ENCODE data around the gene TAAR8. TPM values are rescaled to one million over a fixed set of nuclear protein-coding genes. Genes with fewer than 3 reads are reported as not detected.

TAAR8 gene
- polyA plus RNA-seq, 1 of the 3 experiments (the other 2 are of a cell fraction): not detected

- no peaks in the 10 kb centered on the region for H3K27me3 ChIP-seq (ENCODE audit: insufficient read depth)
- no peaks in the 10 kb centered on the region for H3K4me1 ChIP-seq (ENCODE audit: control insufficient read depth in 1 of 2, insufficient read depth in 2 of 2, low read depth in 1 of 2, low read length in 1 of 2)
- H3K9ac ChIP-seq: no peak overlapping the region
- no peak overlapping the region for H3K4me2 ChIP-seq
- no peaks in the 10 kb centered on the region for H3K9me2 ChIP-seq
- ChIA-PET POLR2A (interaction anchor here (0.7 kb wide), 1 partner anchor 21 kb away, joined by 3 read pairs; no protein-coding TSS in a partner anchor), CTCF (interaction anchor here (1.0 kb wide), 1 partner anchor 170 kb away, joined by 3 read pairs; no protein-coding TSS in a partner anchor)
- WGBS (ENCODE audit: low lambda C conversion rate): 6% methylated on average over 2 of the region's 2 CpGs
- TF ChIP-seq NFIC (IDR thresholded peaks at IDR 0.05; ENCODE audit: borderline replicate concordance) (no peak), JUND (IDR thresholded peaks at IDR 0.05) (no peak), USF2 (IDR thresholded peaks at IDR 0.05; ENCODE audit: borderline replicate concordance, low read depth, low read length) (no peak), CHD2 (IDR thresholded peaks at IDR 0.05; ENCODE audit: low read length, partially characterized antibody) (no peak), TAF1 (IDR thresholded peaks at IDR 0.05; ENCODE audit: borderline replicate concordance, low read depth, low read length) (no peak), EZH2phosphoT487 (IDR thresholded peaks at IDR 0.05; ENCODE audit: borderline replicate concordance, low read depth) (no peak), POLR2AphosphoS5 (IDR thresholded peaks at IDR 0.05; ENCODE audit: low read depth, low read length) (no peak), REST (IDR thresholded peaks at IDR 0.05; ENCODE audit: low read depth, low read length) (no peak), RAD21 (IDR thresholded peaks at IDR 0.05; ENCODE audit: low read length) (no peak), FOXM1 (IDR thresholded peaks at IDR 0.05; ENCODE audit: low read depth) (no peak), RFX5 (IDR thresholded peaks at IDR 0.05; ENCODE audit: low read length) (no peak), SMC3 (IDR thresholded peaks at IDR 0.05; ENCODE audit: low read depth, low read length) (no peak), GATA2 (CRISPR knock-in tag; IDR thresholded peaks at IDR 0.05) (no peak), MXI1 (IDR thresholded peaks at IDR 0.05; ENCODE audit: low read depth, low read length) (no peak), SIN3A (IDR thresholded peaks at IDR 0.05; ENCODE audit: borderline replicate concordance, low read depth, low read length) (no peak), TEAD4 (IDR thresholded peaks at IDR 0.05; ENCODE audit: borderline replicate concordance, insufficient read depth) (no peak), ZBTB33 (IDR thresholded peaks at IDR 0.05; ENCODE audit: borderline replicate concordance, low read depth) (no peak)
- H2AFZ ChIP-seq (ENCODE audit: low read depth): no peak overlapping the region
- H3K4me3 ChIP-seq (ENCODE audit: low read depth in 2 of 2, low read length in 1 of 2): no peak overlapping the region
- no peak overlapping the region for H3K27ac ChIP-seq (ENCODE audit: low read depth in 2 of 2, low read length in 1 of 2)
- DNase-seq: no peak
- no peaks in the 10 kb centered on the region for H3K9me3 ChIP-seq
- no peaks in the 10 kb centered on the region for H3F3A ChIP-seq (replicated peaks; ENCODE audit: insufficient read depth)
- no peaks in the 10 kb centered on the region for H3K36me3 ChIP-seq (replicated peaks in 1 of 2; ENCODE audit: control insufficient read depth in 1 of 2, insufficient read depth in 2 of 2, low read length in 1 of 2)
- no peaks in the 10 kb centered on the region for H3K79me2 ChIP-seq (ENCODE audit: insufficient read depth)
- H4K20me1 ChIP-seq (ENCODE audit: insufficient read depth): no peaks in the 10 kb centered on the region
Measured at GRCh38 chr6:132592855-132593254, 40.4 kb downstream of the TAAR8 start.

Measured in SK-N-SH (cell line).